ENCODE results near the gene RCBTB2.
A peak's percentile ranks its signal among the peaks of the same experiment; 100 is the strongest.

RCBTB2 gene

DNA sequence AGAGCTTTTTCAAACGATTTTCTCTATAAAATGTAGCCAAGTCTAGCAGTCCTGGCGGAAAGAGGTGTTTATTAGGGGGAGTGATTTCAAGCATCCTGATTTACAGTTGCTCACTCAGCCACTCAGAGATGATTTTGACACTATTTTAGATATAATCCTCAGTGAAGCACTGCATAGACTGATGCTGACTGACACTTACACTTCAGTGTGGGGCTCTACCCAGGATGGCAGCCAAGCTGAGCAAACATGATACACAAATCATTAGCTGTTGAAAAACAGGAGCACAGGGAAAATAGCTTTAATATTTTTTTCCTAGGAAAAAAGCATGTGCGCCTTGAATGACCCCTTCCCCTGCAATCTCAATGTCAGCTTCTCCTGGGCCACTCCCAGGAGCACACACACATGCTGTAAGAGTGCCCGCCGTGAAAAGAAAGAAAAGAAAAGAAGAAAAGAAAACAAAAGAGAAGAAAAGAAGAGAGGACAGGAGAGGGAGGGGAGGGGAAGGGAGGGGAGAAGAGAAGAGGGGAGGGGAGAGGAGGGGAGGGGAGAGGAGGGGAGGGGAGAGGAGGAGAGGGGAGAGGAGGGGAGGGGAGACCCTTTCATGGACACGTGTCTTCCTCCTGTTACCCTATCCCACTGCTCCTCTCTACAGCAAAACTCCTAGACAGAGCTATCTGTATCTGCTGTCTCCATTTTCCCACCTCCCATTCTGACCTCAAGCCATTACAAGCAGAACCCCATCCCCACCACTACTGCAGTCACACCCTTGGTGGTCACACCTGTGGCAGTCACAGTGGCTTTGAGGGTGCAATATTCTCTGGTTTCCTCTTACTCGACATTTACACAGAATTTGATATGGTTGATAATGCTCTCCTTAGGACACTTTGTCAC, 36.4 kb downstream of the RCBTB2 start:
- DNase-seq, result no peak
- H3K4me1 ChIP-seq (ENCODE audit: control insufficient read depth, insufficient read depth, low read length, poor library complexity, severe bottlenecking), result peaks cover 28% of the 10 kb centered on the region

GRCh38 chr13:48494874-48495273, 38.0 kb downstream of the RCBTB2 start:
- Histone ChIP-seq H3K4me1 (ENCODE audit: control insufficient read depth, insufficient read depth, low read length, poor library complexity, severe bottlenecking) (peaks cover 38% of the 10 kb centered on the region), H3K36me3 (ENCODE audit: control insufficient read depth, insufficient read depth, low read length) (no peaks in the 10 kb centered on the region), H3K27me3 (replicated peaks; ENCODE audit: control insufficient read depth, insufficient read depth, low read length, poor library complexity, severe bottlenecking) (no peaks in the 10 kb centered on the region), H3K4me3 (ENCODE audit: insufficient read depth, low read depth, low read length, poor library complexity, severe bottlenecking) (no peak overlapping the region), H3K27ac (ENCODE audit: insufficient read depth, low read length, poor library complexity, severe bottlenecking) (no peak overlapping the region), H3K9me3 (ENCODE audit: control insufficient read depth, low read length) (no peaks in the 10 kb centered on the region)
- DNase-seq, result no peak

More for the DNA sequence above, 36.4 kb downstream of the RCBTB2 start:
- Histone ChIP-seq H3K27ac (ENCODE audit: insufficient read depth, low read length, poor library complexity, severe bottlenecking) (no peak overlapping the region), H3K36me3 (ENCODE audit: control insufficient read depth, insufficient read depth, low read length) (no peaks in the 10 kb centered on the region), H3K27me3 (replicated peaks; ENCODE audit: control insufficient read depth, insufficient read depth, low read length, poor library complexity, severe bottlenecking) (no peaks in the 10 kb centered on the region), H3K9me3 (ENCODE audit: control insufficient read depth, low read length) (no peaks in the 10 kb centered on the region), H3K4me3 (ENCODE audit: insufficient read depth, low read depth, low read length, poor library complexity, severe bottlenecking) (no peak overlapping the region)

DNA sequence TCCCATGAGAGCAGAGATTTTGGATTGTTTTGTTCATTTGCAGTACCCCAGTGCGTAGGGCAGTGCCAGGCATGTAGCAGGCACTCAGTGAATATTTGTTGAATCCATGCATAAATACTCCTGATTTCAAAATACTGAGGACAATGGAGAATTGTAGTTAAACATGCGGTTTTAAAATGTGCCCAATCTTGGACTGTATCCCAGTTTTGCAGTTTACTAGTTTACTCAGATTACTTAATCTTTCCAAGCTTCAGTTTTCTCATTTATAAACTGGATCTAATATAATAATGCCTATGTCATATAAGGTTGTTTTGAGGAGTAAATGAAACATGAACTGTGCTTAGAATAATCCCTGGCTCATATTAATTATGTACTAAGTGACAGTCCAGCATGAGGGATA, 39.0 kb downstream of the RCBTB2 start:
- Histone ChIP-seq H3K4me1 (ENCODE audit: control insufficient read depth, insufficient read depth, low read length, poor library complexity, severe bottlenecking) (peaks cover 38% of the 10 kb centered on the region), H3K27ac (ENCODE audit: insufficient read depth, low read length, poor library complexity, severe bottlenecking) (no peak overlapping the region), H3K4me3 (ENCODE audit: insufficient read depth, low read depth, low read length, poor library complexity, severe bottlenecking) (no peak overlapping the region), H3K36me3 (ENCODE audit: control insufficient read depth, insufficient read depth, low read length) (no peaks in the 10 kb centered on the region), H3K9me3 (ENCODE audit: control insufficient read depth, low read length) (no peaks in the 10 kb centered on the region), H3K27me3 (replicated peaks; ENCODE audit: control insufficient read depth, insufficient read depth, low read length, poor library complexity, severe bottlenecking) (no peaks in the 10 kb centered on the region)
- DNase-seq, result no peak

GRCh38 chr13:48493066-48493765, 39.7 kb downstream of the RCBTB2 start:
- H3K4me1 ChIP-seq (ENCODE audit: control insufficient read depth, insufficient read depth, low read length, poor library complexity, severe bottlenecking), result peaks cover 38% of the 10 kb centered on the region
- H3K36me3 ChIP-seq (ENCODE audit: control insufficient read depth, insufficient read depth, low read length), result no peaks in the 10 kb centered on the region
- H3K4me3 ChIP-seq (ENCODE audit: insufficient read depth, low read depth, low read length, poor library complexity, severe bottlenecking), result peak overlapping the region; percentile 45
- H3K9me3 ChIP-seq (ENCODE audit: control insufficient read depth, low read length), result no peaks in the 10 kb centered on the region
- no peaks in the 10 kb centered on the region for H3K27me3 ChIP-seq (replicated peaks; ENCODE audit: control insufficient read depth, insufficient read depth, low read length, poor library complexity, severe bottlenecking)
- peak overlapping the region; percentile 81 for H3K27ac ChIP-seq (ENCODE audit: insufficient read depth, low read length, poor library complexity, severe bottlenecking)
- DNase-seq, result no peak

DNA sequence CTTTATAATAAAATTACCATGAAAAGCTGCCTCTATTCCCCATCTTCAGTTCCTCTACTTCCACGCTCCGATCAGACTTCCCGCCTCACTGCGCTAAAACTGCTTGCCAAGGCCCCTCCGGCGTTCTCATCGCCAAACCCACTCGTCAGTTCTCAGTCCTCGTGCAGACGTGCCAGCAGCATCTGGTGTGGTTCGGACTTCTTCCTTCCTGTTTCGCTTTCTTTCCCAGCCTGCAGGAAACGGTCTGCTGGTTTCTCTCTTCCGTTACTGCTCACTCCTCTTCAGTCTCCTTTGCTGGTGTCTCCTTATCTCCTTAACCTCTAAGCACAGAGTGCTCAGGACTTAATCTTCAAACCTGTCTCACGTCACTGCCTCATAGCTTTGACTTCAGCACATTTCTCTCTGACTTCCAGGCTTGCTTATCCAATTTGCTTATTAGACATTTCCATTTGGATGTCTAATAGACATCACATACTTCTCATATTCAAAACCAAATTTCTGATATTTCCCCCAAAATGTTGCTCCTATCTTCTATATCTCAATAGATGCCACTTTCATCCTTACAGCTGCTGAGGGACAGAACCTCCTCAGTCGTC, 40.3 kb downstream of the RCBTB2 start:
- H3K4me1 ChIP-seq (ENCODE audit: control insufficient read depth, insufficient read depth, low read length, poor library complexity, severe bottlenecking), result peaks cover 38% of the 10 kb centered on the region
- peak overlapping the region; percentile 81 for H3K27ac ChIP-seq (ENCODE audit: insufficient read depth, low read length, poor library complexity, severe bottlenecking)
- H3K27me3 ChIP-seq (replicated peaks; ENCODE audit: control insufficient read depth, insufficient read depth, low read length, poor library complexity, severe bottlenecking), result no peaks in the 10 kb centered on the region
- no peaks in the 10 kb centered on the region for H3K9me3 ChIP-seq (ENCODE audit: control insufficient read depth, low read length)
- H3K4me3 ChIP-seq (ENCODE audit: insufficient read depth, low read depth, low read length, poor library complexity, severe bottlenecking), result peak overlapping the region; percentile 45
- no peaks in the 10 kb centered on the region for H3K36me3 ChIP-seq (ENCODE audit: control insufficient read depth, insufficient read depth, low read length)
- DNase-seq, result peak; percentile 51 to 59 (median 57)

DNA sequence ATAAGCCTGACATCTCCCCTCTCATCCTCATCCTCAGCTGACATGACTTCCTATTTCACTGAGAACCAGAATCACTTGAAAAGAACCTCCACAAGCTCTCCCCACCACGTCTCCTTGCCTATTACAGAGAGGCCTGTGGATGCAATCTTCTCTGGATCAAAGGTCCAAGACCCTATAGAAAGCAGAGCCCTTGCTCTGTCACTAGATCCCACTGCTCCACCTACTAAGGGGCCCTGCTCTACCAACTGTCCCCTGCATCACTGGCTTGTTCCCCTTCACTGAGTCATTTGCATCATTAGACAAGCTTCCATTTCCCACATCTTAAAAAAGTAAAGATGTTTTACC, 40.8 kb downstream of the RCBTB2 start:
- peaks cover 35% of the 10 kb centered on the region for H3K4me1 ChIP-seq (ENCODE audit: control insufficient read depth, insufficient read depth, low read length, poor library complexity, severe bottlenecking)
- H3K27me3 ChIP-seq (replicated peaks; ENCODE audit: control insufficient read depth, insufficient read depth, low read length, poor library complexity, severe bottlenecking), result no peaks in the 10 kb centered on the region
- DNase-seq, result no peak
- H3K27ac ChIP-seq (ENCODE audit: insufficient read depth, low read length, poor library complexity, severe bottlenecking), result peak overlapping the region; percentile 81
- H3K36me3 ChIP-seq (ENCODE audit: control insufficient read depth, insufficient read depth, low read length), result no peaks in the 10 kb centered on the region
- H3K4me3 ChIP-seq (ENCODE audit: insufficient read depth, low read depth, low read length, poor library complexity, severe bottlenecking), result peak overlapping the region; percentile 45
- H3K9me3 ChIP-seq (ENCODE audit: control insufficient read depth, low read length), result no peaks in the 10 kb centered on the region

- Histone ChIP-seq H3K9me3 (ENCODE audit: control insufficient read depth, low read length) (no peaks in the 10 kb centered on the region), H3K27me3 (replicated peaks; ENCODE audit: control insufficient read depth, insufficient read depth, low read length, poor library complexity, severe bottlenecking) (no peaks in the 10 kb centered on the region), H3K4me1 (ENCODE audit: control insufficient read depth, insufficient read depth, low read length, poor library complexity, severe bottlenecking) (peaks cover 32% of the 10 kb centered on the region), H3K4me3 (ENCODE audit: insufficient read depth, low read depth, low read length, poor library complexity, severe bottlenecking) (peak overlapping the region; percentile 45), H3K27ac (ENCODE audit: insufficient read depth, low read length, poor library complexity, severe bottlenecking) (peak overlapping the region; percentile 81), H3K36me3 (ENCODE audit: control insufficient read depth, insufficient read depth, low read length) (no peaks in the 10 kb centered on the region)
- DNase-seq, result no peak
Measured at GRCh38 chr13:48491423-48492095, 41.3 kb downstream of the RCBTB2 start.

- no peak for DNase-seq
- no peaks in the 10 kb centered on the region for H3K9me3 ChIP-seq (ENCODE audit: control insufficient read depth, low read length)
- peaks cover 32% of the 10 kb centered on the region for H3K4me1 ChIP-seq (ENCODE audit: control insufficient read depth, insufficient read depth, low read length, poor library complexity, severe bottlenecking)
- H3K36me3 ChIP-seq (ENCODE audit: control insufficient read depth, insufficient read depth, low read length), result no peaks in the 10 kb centered on the region
- no peaks in the 10 kb centered on the region for H3K27me3 ChIP-seq (replicated peaks; ENCODE audit: control insufficient read depth, insufficient read depth, low read length, poor library complexity, severe bottlenecking)
- peak overlapping the region; percentile 45 for H3K4me3 ChIP-seq (ENCODE audit: insufficient read depth, low read depth, low read length, poor library complexity, severe bottlenecking)
- peak overlapping the region; percentile 81 for H3K27ac ChIP-seq (ENCODE audit: insufficient read depth, low read length, poor library complexity, severe bottlenecking)
Measured at GRCh38 chr13:48490241-48490640, 42.6 kb downstream of the RCBTB2 start.

DNA sequence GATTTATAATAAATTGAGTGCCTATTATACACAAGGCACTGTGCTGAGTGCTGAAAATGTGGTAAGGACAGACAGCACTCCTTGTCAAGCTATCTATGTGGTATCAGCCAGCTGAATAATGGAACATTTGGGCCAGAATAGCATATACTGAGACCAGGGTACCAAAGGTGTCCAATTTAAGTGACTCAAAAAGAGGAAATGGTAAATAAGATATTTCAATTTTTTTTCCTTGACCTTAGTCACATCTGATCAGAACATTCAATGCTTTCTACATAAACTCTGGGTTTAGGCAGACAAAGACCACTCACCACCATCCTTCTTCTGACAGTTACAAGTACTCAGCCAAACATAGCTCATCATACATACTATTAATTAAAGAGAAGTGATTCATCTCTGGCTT, 43.2 kb downstream of the RCBTB2 start:
- H3K27me3 ChIP-seq (replicated peaks; ENCODE audit: control insufficient read depth, insufficient read depth, low read length, poor library complexity, severe bottlenecking), result no peaks in the 10 kb centered on the region
- H3K9me3 ChIP-seq (ENCODE audit: control insufficient read depth, low read length), result no peaks in the 10 kb centered on the region
- no peaks in the 10 kb centered on the region for H3K36me3 ChIP-seq (ENCODE audit: control insufficient read depth, insufficient read depth, low read length)
- peak overlapping the region; percentile 16 for H3K27ac ChIP-seq (ENCODE audit: insufficient read depth, low read length, poor library complexity, severe bottlenecking)
- no peak overlapping the region for H3K4me3 ChIP-seq (ENCODE audit: insufficient read depth, low read depth, low read length, poor library complexity, severe bottlenecking)
- DNase-seq, result no peak
- peaks cover 31% of the 10 kb centered on the region for H3K4me1 ChIP-seq (ENCODE audit: control insufficient read depth, insufficient read depth, low read length, poor library complexity, severe bottlenecking)

All from effector memory CD4-positive, alpha-beta T cell (primary cell).